Neural progenitor cell (in vitro differentiated cells): Measurements from ENCODE around the gene SYNDIG1.

Source experiments
- CTCF ChIP-seq: fragments of 200-600 bp; sonication (generic); IDR thresholded peaks from 2 replicates; pipeline ENCODE4 v1.5.1; 2017; ENCODE audit warnings: antibody characterized with exemption, mild to moderate bottlenecking
- EZH2 ChIP-seq: fragments of 200-600 bp; sonication (generic); IDR thresholded peaks from 2 replicates; pipeline ENCODE4 v1.6.1; 2017; ENCODE audit warnings: antibody characterized with exemption, mild to moderate bottlenecking, moderate library complexity
- EZH2phosphoT487 ChIP-seq: fragments of 200-600 bp; sonication (generic); IDR thresholded peaks from 2 replicates; pipeline ENCODE4 v1.6.1; 2017; ENCODE audit warnings: antibody characterized with exemption

GRCh38 chr20:24460712-24461111 is 8.7 kb upstream of the SYNDIG1 start:
- TF ChIP-seq CTCF, result peak; percentile 7
- no peak for TF ChIP-seq EZH2phosphoT487
- no peak for TF ChIP-seq EZH2
